Measurements from ENCODE around the gene MALAT1. TPM values are rescaled to one million over a fixed set of nuclear protein-coding genes. Genes with fewer than 3 reads are reported as not detected.
"Not testable (repeated sequence)": the region's sequence is repeated elsewhere in the genome, so short reads cannot be mapped to it uniquely, and the experiment has no call there.

The MALAT1 gene
- total RNA-seq, 1 experiment from 2014 or later = 6,000 TPM

GRCh38 chr11:65459552-65459951, 39.3 kb upstream of the MALAT1 start:
- H3K9me2 ChIP-seq (ENCODE audit: insufficient read depth) = no peaks in the 10 kb centered on the region
- H3K4me1 ChIP-seq (ENCODE audit: control insufficient read depth in 1 of 2, insufficient read depth in 2 of 2, low read length in 2 of 2) = peaks cover 23 to 31% of the 10 kb centered on the region in 2 experiments
- no TSS peak for BruUV-seq (replicated peaks)
- ChIA-PET POLR2A (interaction anchor here (1.4 to 2.1 kb wide), 3 partner anchors 36 to 40 kb away, joined by 3 to 8 read pairs (median 5); partner anchors contain the start of gene MALAT1), RAD21 (ENCODE audit: low non-redundant PET in 1 of 2, low total read pairs in 2 of 2, uncharacterized antibody in 2 of 2, unreplicated experiment in 2 of 2) (interaction anchor here in 1 of 2 experiments (0.9 kb wide), 1 partner anchor 51 kb away, joined by 4 read pairs; no protein-coding TSS in a partner anchor), CTCF (no interaction called here)
- H3K9ac ChIP-seq (ENCODE audit: low read length) = no peak overlapping the region
- H3K4me3 ChIP-seq (replicated peaks in 1 of 2; ENCODE audit: low read depth in 1 of 2, low read length in 2 of 2) = no peak overlapping the region
- H3K36me3 ChIP-seq (ENCODE audit: control insufficient read depth in 1 of 2, insufficient read depth in 2 of 2, low read length in 2 of 2) = no peaks in the 10 kb centered on the region
- H2AFZ ChIP-seq (ENCODE audit: low read depth, low read length, poor library complexity, severe bottlenecking) = no peak overlapping the region
- no peak for ATAC-seq
- no peaks in the 10 kb centered on the region for H3K9me3 ChIP-seq (ENCODE audit: control insufficient read depth in 1 of 2, insufficient read depth in 1 of 2, low read depth in 1 of 2, low read length in 2 of 2)
- H3K4me2 ChIP-seq (ENCODE audit: low read length) = no peak overlapping the region
- DNase-seq (ENCODE audit: low read depth, low spot score) = no peak
- H3K27ac ChIP-seq (ENCODE audit: low read depth, low read length) = no peak overlapping the region
- no peaks in the 10 kb centered on the region for H3K27me3 ChIP-seq (ENCODE audit: insufficient read depth, low read length)
- H4K20me1 ChIP-seq (ENCODE audit: insufficient read depth) = no peaks in the 10 kb centered on the region
- peaks cover 14% of the 10 kb centered on the region for H3K79me2 ChIP-seq (ENCODE audit: insufficient read depth, low read length)
- intact Hi-C loops (cut with micrococcal nuclease) = no loop called here
- TF ChIP-seq SP1 (IDR thresholded peaks at IDR 0.05; ENCODE audit: low read depth) (no peak), POLR2AphosphoS5 (IDR thresholded peaks at IDR 0.05; ENCODE audit: low read depth, low read length) (no peak), CBX3 (IDR thresholded peaks at IDR 0.05; ENCODE audit: low read depth) (no peak), REST (IDR thresholded peaks at IDR 0.05; ENCODE audit: low read depth) (no peak)

GRCh38 chr11:65465471-65465870, 33.4 kb upstream of the MALAT1 start:
- not testable (repeated sequence) for DNase-seq (ENCODE audit: low read depth, low spot score)

More at GRCh38 chr11:65465471-65465870, 33.4 kb upstream of the MALAT1 start:
- H3K4me2 ChIP-seq (ENCODE audit: low read length); H3K9me2 ChIP-seq (ENCODE audit: insufficient read depth); CTCF ChIA-PET; H3K9me3 ChIP-seq (ENCODE audit: control insufficient read depth in 1 of 2, insufficient read depth in 1 of 2, low read depth in 1 of 2, low read length in 2 of 2); BruUV-seq (replicated peaks); H3K36me3 ChIP-seq (ENCODE audit: control insufficient read depth in 1 of 2, insufficient read depth in 2 of 2, low read length in 2 of 2); intact Hi-C loops (cut with micrococcal nuclease); H4K20me1 ChIP-seq (ENCODE audit: insufficient read depth); H3K79me2 ChIP-seq (ENCODE audit: insufficient read depth, low read length); H3K27me3 ChIP-seq (ENCODE audit: insufficient read depth, low read length); ATAC-seq; H3K4me3 ChIP-seq (replicated peaks in 1 of 2; ENCODE audit: low read depth in 1 of 2, low read length in 2 of 2); H3K9ac ChIP-seq (ENCODE audit: low read length); H2AFZ ChIP-seq (ENCODE audit: low read depth, low read length, poor library complexity, severe bottlenecking); RAD21 ChIA-PET (ENCODE audit: low non-redundant PET in 1 of 2, low total read pairs in 2 of 2, uncharacterized antibody in 2 of 2, unreplicated experiment in 2 of 2); H3K27ac ChIP-seq (ENCODE audit: low read depth, low read length): not testable (repeated sequence)
- POLR2A ChIA-PET = interaction anchor here (1.3 to 3.2 kb wide), 6 partner anchors 10 to 45 kb away, joined by 3 to 13 read pairs (median 5); partner anchors contain the start of gene NEAT1
- H3K4me1 ChIP-seq (ENCODE audit: control insufficient read depth in 1 of 2, insufficient read depth in 2 of 2, low read length in 2 of 2) = peaks cover 17 to 22% of the 10 kb centered on the region in 2 experiments

Measured in HCT116 (cell line).